Activated naive CD4-positive, alpha-beta T cell treated with anti-CD3 and anti-CD28 coated beads, Interleukin-2, amount 10 ng/mL, durations not matched to agents 7 days and 5 days (primary cell): ENCODE measurements around the gene SLC28A3.

Source experiments
- CTCF ChIA-PET: fragments of 350-600 bp; sonication (Branson Sonifier 250); formaldehyde crosslinking; loops from one replicate; lab custom pipeline; 2021; ENCODE audit warnings: antibody characterized with exemption; lab: Charles Lee
- DNase-seq: peaks from one replicate; pipeline ENCODE4 v3.0.0-alpha.2; 2020
- H3K27ac Mint-ChIP-seq: one replicate; pipeline ENCODE4 v1.8.0; 2021; ENCODE audit warnings: mild to moderate bottlenecking, moderate library complexity, mixed read lengths
- H3K27me3 Mint-ChIP-seq: one replicate; pipeline ENCODE4 v1.8.0; 2021; ENCODE audit warnings: mild to moderate bottlenecking, mixed read lengths
- H3K36me3 Mint-ChIP-seq: one replicate; pipeline ENCODE4 v1.8.0; 2021; ENCODE audit warnings: mixed read lengths
- H3K4me1 Mint-ChIP-seq: one replicate; pipeline ENCODE4 v1.8.0; 2021; ENCODE audit warnings: mixed read lengths
- H3K4me3 Mint-ChIP-seq: one replicate; pipeline ENCODE4 v1.8.0; 2021; ENCODE audit warnings: mild to moderate bottlenecking, moderate library complexity, mixed read lengths
- H3K9me3 Mint-ChIP-seq: one replicate; pipeline ENCODE4 v1.8.0; 2021; ENCODE audit warnings: mixed read lengths

Gene SLC28A3

GRCh38 chr9:84230355-84231145, 110.0 kb downstream of the SLC28A3 start:
- no peaks in the 10 kb centered on the region for H3K36me3 Mint-ChIP-seq
- no peak overlapping the region for H3K4me3 Mint-ChIP-seq
- H3K4me1 Mint-ChIP-seq = no peaks in the 10 kb centered on the region
- peaks cover 5% of the 10 kb centered on the region for H3K27me3 Mint-ChIP-seq
- CTCF ChIA-PET = interaction anchor here (0.9 kb wide), 1 partner anchor 14 kb away, joined by 3 read pairs; no protein-coding TSS in a partner anchor
- DNase-seq = no peak
- H3K9me3 Mint-ChIP-seq = no peaks in the 10 kb centered on the region
- H3K27ac Mint-ChIP-seq = no peak overlapping the region

- DNase-seq = no peak
- Mint-ChIP-seq H3K27ac (no peak overlapping the region), H3K4me1 (no peaks in the 10 kb centered on the region), H3K9me3 (no peaks in the 10 kb centered on the region), H3K27me3 (peaks cover 5% of the 10 kb centered on the region), H3K4me3 (no peak overlapping the region), H3K36me3 (no peaks in the 10 kb centered on the region)
- CTCF ChIA-PET = no interaction called here
Measured at GRCh38 chr9:84229191-84229590, 111.4 kb downstream of the SLC28A3 start.

GRCh38 chr9:84228130-84228720, 112.3 kb downstream of the SLC28A3 start:
- Mint-ChIP-seq H3K4me1 (no peaks in the 10 kb centered on the region), H3K4me3 (no peak overlapping the region), H3K9me3 (no peaks in the 10 kb centered on the region), H3K27me3 (peaks cover 8% of the 10 kb centered on the region), H3K27ac (no peak overlapping the region), H3K36me3 (no peaks in the 10 kb centered on the region)
- CTCF ChIA-PET = no interaction called here
- no peak for DNase-seq

- DNase-seq = no peak
- Mint-ChIP-seq H3K36me3 (no peaks in the 10 kb centered on the region), H3K27me3 (peaks cover 9% of the 10 kb centered on the region), H3K4me3 (no peak overlapping the region), H3K4me1 (no peaks in the 10 kb centered on the region), H3K9me3 (peaks cover 4% of the 10 kb centered on the region), H3K27ac (no peak overlapping the region)
- CTCF ChIA-PET = no interaction called here
Measured at GRCh38 chr9:84226126-84226525, 114.4 kb downstream of the SLC28A3 start.
